Measurements from ENCODE around the gene DHRSX.

GRCh38 chrX:2499507-2499906 is 1.3 kb downstream of the DHRSX start:
- no peak for TF ChIP-seq CTCF (IDR thresholded peaks at IDR 0.05)
- no peak for TF ChIP-seq POLR2A (IDR thresholded peaks at IDR 0.05)
